Measurements from ENCODE around the gene GAGE1.
"Not testable (repeated sequence)": the region's sequence is repeated elsewhere in the genome, so short reads cannot be mapped to it uniquely, and the experiment has no call there.

Gene GAGE1, protein sequence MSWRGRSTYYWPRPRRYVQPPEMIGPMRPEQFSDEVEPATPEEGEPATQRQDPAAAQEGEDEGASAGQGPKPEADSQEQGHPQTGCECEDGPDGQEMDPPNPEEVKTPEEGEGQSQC

DNA sequence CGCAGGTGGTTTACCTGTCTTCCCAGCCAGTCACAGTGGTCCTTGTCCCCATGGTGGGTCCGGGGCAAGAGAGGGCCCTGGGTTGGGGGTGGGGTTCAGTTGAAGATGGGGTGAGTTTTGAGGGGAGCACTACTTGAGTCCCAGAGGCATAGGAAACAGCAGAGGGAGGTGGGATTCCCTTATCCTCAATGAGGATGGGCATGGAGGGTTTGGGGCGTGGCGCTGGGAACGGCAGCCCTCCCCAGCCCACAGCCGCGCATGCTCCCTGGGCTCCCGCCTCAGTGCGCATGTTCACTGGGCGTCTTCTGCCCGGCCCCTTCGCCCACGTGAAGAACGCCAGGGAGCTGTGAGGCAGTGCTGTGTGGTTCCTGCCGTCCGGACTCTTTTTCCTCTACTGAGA is at the start of gene GAGE1:
Gene GAGE1, plus strand, starts transcription at position 301 of the 400 bp plus-strand sequence. CDS start 1,155 bp downstream, outside the sequence.
- not testable (repeated sequence) for H3K4me3 ChIP-seq (ENCODE audit: insufficient read length, low read depth); H3K27me3 ChIP-seq (ENCODE audit: insufficient read depth, insufficient read length); H3K4me1 ChIP-seq (ENCODE audit: insufficient read depth, insufficient read length); H3K36me3 ChIP-seq (ENCODE audit: insufficient read depth, insufficient read length, low read length); H3K9me3 ChIP-seq (ENCODE audit: insufficient read depth, low read length); H3K9ac ChIP-seq (ENCODE audit: insufficient read length, low read depth); DNase-seq (ENCODE audit: low read depth, low spot score)

DNA sequence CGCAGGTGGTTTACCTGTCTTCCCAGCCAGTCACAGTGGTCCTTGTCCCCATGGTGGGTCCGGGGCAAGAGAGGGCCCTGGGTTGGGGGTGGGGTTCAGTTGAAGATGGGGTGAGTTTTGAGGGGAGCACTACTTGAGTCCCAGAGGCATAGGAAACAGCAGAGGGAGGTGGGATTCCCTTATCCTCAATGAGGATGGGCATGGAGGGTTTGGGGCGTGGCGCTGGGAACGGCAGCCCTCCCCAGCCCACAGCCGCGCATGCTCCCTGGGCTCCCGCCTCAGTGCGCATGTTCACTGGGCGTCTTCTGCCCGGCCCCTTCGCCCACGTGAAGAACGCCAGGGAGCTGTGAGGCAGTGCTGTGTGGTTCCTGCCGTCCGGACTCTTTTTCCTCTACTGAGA is 47.8 kb upstream of the GAGE1 start, which contains the start of gene GAGE12E:
Gene GAGE12E, plus strand, starts transcription at position 301 of the 400 bp plus-strand sequence. CDS start 1,155 bp downstream, outside the sequence.
- H3K9me3 ChIP-seq (ENCODE audit: insufficient read depth, low read length); H3K36me3 ChIP-seq (ENCODE audit: insufficient read depth, insufficient read length, low read length); H3K4me3 ChIP-seq (ENCODE audit: insufficient read length, low read depth); H3K27me3 ChIP-seq (ENCODE audit: insufficient read depth, insufficient read length); H3K9ac ChIP-seq (ENCODE audit: insufficient read length, low read depth); DNase-seq (ENCODE audit: low read depth, low spot score); H3K4me1 ChIP-seq (ENCODE audit: insufficient read depth, insufficient read length): not testable (repeated sequence)

DNA sequence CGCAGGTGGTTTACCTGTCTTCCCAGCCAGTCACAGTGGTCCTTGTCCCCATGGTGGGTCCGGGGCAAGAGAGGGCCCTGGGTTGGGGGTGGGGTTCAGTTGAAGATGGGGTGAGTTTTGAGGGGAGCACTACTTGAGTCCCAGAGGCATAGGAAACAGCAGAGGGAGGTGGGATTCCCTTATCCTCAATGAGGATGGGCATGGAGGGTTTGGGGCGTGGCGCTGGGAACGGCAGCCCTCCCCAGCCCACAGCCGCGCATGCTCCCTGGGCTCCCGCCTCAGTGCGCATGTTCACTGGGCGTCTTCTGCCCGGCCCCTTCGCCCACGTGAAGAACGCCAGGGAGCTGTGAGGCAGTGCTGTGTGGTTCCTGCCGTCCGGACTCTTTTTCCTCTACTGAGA is 38.3 kb upstream of the GAGE1 start, which contains the start of gene GAGE12F:
Gene GAGE12F, plus strand, starts transcription at position 301 of the 400 bp plus-strand sequence. CDS start 1,155 bp downstream, outside the sequence.
- DNase-seq (ENCODE audit: low read depth, low spot score); H3K27me3 ChIP-seq (ENCODE audit: insufficient read depth, insufficient read length); H3K4me1 ChIP-seq (ENCODE audit: insufficient read depth, insufficient read length); H3K36me3 ChIP-seq (ENCODE audit: insufficient read depth, insufficient read length, low read length); H3K4me3 ChIP-seq (ENCODE audit: insufficient read length, low read depth); H3K9ac ChIP-seq (ENCODE audit: insufficient read length, low read depth); H3K9me3 ChIP-seq (ENCODE audit: insufficient read depth, low read length): not testable (repeated sequence)

DNA sequence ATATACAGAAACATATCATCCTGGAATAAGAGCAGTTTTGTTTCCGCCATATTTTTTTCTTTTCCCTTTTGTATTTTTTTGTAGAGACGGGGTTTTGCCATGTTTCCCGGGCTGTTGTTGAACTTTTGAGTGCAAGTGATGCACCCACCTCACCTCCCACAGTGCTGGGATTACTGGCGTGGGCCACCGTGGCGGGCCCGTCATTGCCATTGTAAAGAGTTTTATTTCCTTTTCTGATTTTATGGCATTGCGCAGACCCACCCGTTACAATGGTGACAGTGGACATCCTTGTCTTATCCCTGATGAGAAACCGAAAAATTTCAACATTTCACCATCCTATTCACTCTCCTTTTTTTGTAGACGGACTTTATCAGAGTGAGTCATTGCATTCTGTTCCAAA is 30.1 kb upstream of the GAGE1 start:
- not testable (repeated sequence) for DNase-seq (ENCODE audit: low read depth, low spot score); H3K4me3 ChIP-seq (ENCODE audit: insufficient read length, low read depth); H3K9ac ChIP-seq (ENCODE audit: insufficient read length, low read depth); H3K4me1 ChIP-seq (ENCODE audit: insufficient read depth, insufficient read length); H3K9me3 ChIP-seq (ENCODE audit: insufficient read depth, low read length); H3K36me3 ChIP-seq (ENCODE audit: insufficient read depth, insufficient read length, low read length); H3K27me3 ChIP-seq (ENCODE audit: insufficient read depth, insufficient read length)

DNA sequence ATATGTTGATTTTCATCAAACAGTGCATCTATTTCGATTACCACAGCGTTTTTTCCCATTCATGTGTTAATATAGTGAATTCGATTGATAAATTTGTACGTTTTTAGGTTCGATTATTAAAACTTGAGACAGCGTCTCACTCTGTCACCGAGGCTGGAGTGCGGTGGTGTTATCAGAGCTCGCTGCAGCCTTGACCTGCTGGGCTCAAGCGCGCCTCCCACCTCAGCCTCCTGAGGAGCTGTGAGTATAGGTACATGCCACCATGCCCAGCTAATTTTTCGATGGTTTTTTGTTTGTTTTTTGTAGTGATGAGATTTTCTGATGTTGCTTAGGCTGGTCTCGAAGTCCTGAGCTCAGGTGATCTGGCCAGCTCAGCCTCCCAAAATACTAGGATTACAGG is 29.7 kb upstream of the GAGE1 start:
- H3K27me3 ChIP-seq (ENCODE audit: insufficient read depth, insufficient read length); DNase-seq (ENCODE audit: low read depth, low spot score); H3K4me3 ChIP-seq (ENCODE audit: insufficient read length, low read depth); H3K9me3 ChIP-seq (ENCODE audit: insufficient read depth, low read length); H3K9ac ChIP-seq (ENCODE audit: insufficient read length, low read depth); H3K36me3 ChIP-seq (ENCODE audit: insufficient read depth, insufficient read length, low read length); H3K4me1 ChIP-seq (ENCODE audit: insufficient read depth, insufficient read length): not testable (repeated sequence)

DNA sequence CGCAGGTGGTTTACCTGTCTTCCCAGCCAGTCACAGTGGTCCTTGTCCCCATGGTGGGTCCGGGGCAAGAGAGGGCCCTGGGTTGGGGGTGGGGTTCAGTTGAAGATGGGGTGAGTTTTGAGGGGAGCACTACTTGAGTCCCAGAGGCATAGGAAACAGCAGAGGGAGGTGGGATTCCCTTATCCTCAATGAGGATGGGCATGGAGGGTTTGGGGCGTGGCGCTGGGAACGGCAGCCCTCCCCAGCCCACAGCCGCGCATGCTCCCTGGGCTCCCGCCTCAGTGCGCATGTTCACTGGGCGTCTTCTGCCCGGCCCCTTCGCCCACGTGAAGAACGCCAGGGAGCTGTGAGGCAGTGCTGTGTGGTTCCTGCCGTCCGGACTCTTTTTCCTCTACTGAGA is 28.7 kb upstream of the GAGE1 start, which contains the start of gene GAGE12G:
Gene GAGE12G, plus strand, starts transcription at position 301 of the 400 bp plus-strand sequence. CDS start 1,155 bp downstream, outside the sequence.
- not testable (repeated sequence) for H3K9me3 ChIP-seq (ENCODE audit: insufficient read depth, low read length); H3K36me3 ChIP-seq (ENCODE audit: insufficient read depth, insufficient read length, low read length); H3K4me1 ChIP-seq (ENCODE audit: insufficient read depth, insufficient read length); DNase-seq (ENCODE audit: low read depth, low spot score); H3K4me3 ChIP-seq (ENCODE audit: insufficient read length, low read depth); H3K9ac ChIP-seq (ENCODE audit: insufficient read length, low read depth); H3K27me3 ChIP-seq (ENCODE audit: insufficient read depth, insufficient read length)

DNA sequence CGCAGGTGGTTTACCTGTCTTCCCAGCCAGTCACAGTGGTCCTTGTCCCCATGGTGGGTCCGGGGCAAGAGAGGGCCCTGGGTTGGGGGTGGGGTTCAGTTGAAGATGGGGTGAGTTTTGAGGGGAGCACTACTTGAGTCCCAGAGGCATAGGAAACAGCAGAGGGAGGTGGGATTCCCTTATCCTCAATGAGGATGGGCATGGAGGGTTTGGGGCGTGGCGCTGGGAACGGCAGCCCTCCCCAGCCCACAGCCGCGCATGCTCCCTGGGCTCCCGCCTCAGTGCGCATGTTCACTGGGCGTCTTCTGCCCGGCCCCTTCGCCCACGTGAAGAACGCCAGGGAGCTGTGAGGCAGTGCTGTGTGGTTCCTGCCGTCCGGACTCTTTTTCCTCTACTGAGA is 19.2 kb upstream of the GAGE1 start, which contains the start of gene GAGE12H:
Gene GAGE12H, plus strand, starts transcription at position 301 of the 400 bp plus-strand sequence. CDS start 1,155 bp downstream, outside the sequence.
- H3K9me3 ChIP-seq (ENCODE audit: insufficient read depth, low read length); H3K4me3 ChIP-seq (ENCODE audit: insufficient read length, low read depth); H3K36me3 ChIP-seq (ENCODE audit: insufficient read depth, insufficient read length, low read length); H3K4me1 ChIP-seq (ENCODE audit: insufficient read depth, insufficient read length); H3K27me3 ChIP-seq (ENCODE audit: insufficient read depth, insufficient read length); H3K9ac ChIP-seq (ENCODE audit: insufficient read length, low read depth); DNase-seq (ENCODE audit: low read depth, low spot score): not testable (repeated sequence)

DNA sequence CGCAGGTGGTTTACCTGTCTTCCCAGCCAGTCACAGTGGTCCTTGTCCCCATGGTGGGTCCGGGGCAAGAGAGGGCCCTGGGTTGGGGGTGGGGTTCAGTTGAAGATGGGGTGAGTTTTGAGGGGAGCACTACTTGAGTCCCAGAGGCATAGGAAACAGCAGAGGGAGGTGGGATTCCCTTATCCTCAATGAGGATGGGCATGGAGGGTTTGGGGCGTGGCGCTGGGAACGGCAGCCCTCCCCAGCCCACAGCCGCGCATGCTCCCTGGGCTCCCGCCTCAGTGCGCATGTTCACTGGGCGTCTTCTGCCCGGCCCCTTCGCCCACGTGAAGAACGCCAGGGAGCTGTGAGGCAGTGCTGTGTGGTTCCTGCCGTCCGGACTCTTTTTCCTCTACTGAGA is 9.6 kb upstream of the GAGE1 start, which contains the start of gene GAGE2A:
Gene GAGE2A, plus strand, starts transcription at position 301 of the 400 bp plus-strand sequence. CDS start 1,155 bp downstream, outside the sequence.
- not testable (repeated sequence) for H3K4me1 ChIP-seq (ENCODE audit: insufficient read depth, insufficient read length); H3K36me3 ChIP-seq (ENCODE audit: insufficient read depth, insufficient read length, low read length); H3K9me3 ChIP-seq (ENCODE audit: insufficient read depth, low read length); H3K9ac ChIP-seq (ENCODE audit: insufficient read length, low read depth); H3K4me3 ChIP-seq (ENCODE audit: insufficient read length, low read depth); H3K27me3 ChIP-seq (ENCODE audit: insufficient read depth, insufficient read length); DNase-seq (ENCODE audit: low read depth, low spot score)

DNA sequence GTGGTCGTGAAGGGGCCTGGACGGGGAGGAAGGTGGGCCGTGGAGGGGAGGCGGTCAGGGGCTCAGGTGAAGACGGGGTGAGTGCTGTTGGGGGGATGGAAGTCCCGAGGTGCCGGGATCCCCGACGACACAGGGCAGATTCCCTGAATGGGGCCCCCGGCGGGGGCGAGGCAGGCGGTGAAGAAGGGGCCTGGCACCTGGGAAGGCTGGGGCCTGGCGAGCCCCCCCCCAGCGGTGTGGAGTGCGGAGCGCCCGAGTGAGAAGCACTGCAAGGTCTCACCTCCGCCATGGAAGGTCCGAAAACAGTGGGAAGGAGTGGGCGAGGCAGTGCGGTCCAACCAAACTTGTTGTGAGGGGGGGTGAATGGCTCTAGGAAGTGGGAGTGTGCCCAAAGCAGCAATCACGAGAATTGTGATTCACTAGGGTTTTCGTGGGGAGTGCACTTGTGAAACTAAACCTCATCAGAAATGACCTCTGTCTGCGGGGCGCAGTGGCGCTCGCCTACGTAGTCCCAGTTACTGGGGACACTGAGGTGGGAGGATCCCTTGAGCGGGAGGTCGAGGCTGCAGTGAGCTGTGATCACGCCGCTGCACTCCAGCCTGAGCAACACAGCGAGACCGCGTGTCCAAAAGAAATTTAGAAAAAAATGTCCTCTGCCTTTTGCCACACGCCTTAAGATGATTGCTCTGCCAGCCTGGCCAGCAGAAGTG is 8.9 kb upstream of the GAGE1 start:
- H3K4me3 ChIP-seq (ENCODE audit: insufficient read length, low read depth); H3K27me3 ChIP-seq (ENCODE audit: insufficient read depth, insufficient read length); H3K9me3 ChIP-seq (ENCODE audit: insufficient read depth, low read length); DNase-seq (ENCODE audit: low read depth, low spot score); H3K9ac ChIP-seq (ENCODE audit: insufficient read length, low read depth); H3K4me1 ChIP-seq (ENCODE audit: insufficient read depth, insufficient read length); H3K36me3 ChIP-seq (ENCODE audit: insufficient read depth, insufficient read length, low read length): not testable (repeated sequence)

DNA sequence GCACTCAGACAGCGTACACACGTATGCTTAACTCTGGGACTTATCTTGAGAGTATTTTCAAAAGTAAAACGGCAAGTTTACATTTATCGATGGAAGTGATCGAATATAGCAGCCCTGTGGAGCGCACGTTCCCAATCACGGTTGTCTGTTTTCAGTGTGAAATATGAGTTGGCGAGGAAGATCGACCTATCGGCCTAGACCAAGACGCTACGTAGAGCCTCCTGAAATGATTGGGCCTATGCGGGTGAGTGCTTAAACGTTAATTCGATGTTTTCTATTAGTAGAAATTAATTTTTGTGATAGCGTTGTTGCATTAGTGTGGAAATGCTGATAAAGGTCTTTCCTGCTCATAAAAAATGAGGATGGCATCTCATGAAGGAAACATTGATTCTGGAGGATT is 8.3 kb upstream of the GAGE1 start:
- H3K9ac ChIP-seq (ENCODE audit: insufficient read length, low read depth); H3K4me1 ChIP-seq (ENCODE audit: insufficient read depth, insufficient read length); H3K9me3 ChIP-seq (ENCODE audit: insufficient read depth, low read length); H3K4me3 ChIP-seq (ENCODE audit: insufficient read length, low read depth); DNase-seq (ENCODE audit: low read depth, low spot score); H3K27me3 ChIP-seq (ENCODE audit: insufficient read depth, insufficient read length); H3K36me3 ChIP-seq (ENCODE audit: insufficient read depth, insufficient read length, low read length): not testable (repeated sequence)

Measured in NT2/D1 (cell line).